HepG2 (cell line): ENCODE measurements around the gene YAP1. TPM values are rescaled to one million over a fixed set of nuclear protein-coding genes. Genes with fewer than 3 reads are reported as not detected.

Experiments used
- ATAC-seq: fragments of 200-7000 bp; cut with Tn5 transposase; 3 replicates; pipeline ENCODE4 v1.9.1; 2020; ENCODE audit warnings: mild to moderate bottlenecking, moderate library complexity
- BruUV-seq: library from RNA; stranded (reverse); fragments of 400-500 nt; replicated peaks from 2 replicates; lab custom pipeline; 2021; lab: Mats Ljungman, UMichigan
- CTCF ChIA-PET: fragments of 300-600 bp; formaldehyde crosslinking; extraction: SDS; loops from one replicate; lab custom pipeline; 2021; ENCODE audit warnings: low total read pairs, inconsistent platforms, low intra/inter-chr PET ratio; lab: Yijun Ruan, JAX
- POLR2A ChIA-PET: fragments of 350-600 bp; sonication (Branson Sonifier 250); formaldehyde crosslinking; loops from one replicate; lab custom pipeline; 2020; ENCODE audit warnings: antibody characterized with exemption, inconsistent platforms; lab: Yijun Ruan, JAX
- DNase-seq: peaks from one replicate; pipeline ENCODE4 v3.0.0-alpha.2; 2015; ENCODE audit warnings: low spot score
- FAIRE-seq: peaks from 3 replicates; lab custom pipeline; 2011; peaks lifted over from hg19 to GRCh38; lab: Jason Lieb, UNC
- H2AFZ ChIP-seq: one replicate; pipeline ENCODE4 v1.6.1; 2011; ENCODE audit warnings: low read length, inconsistent platforms
- H3K27ac ChIP-seq: fragments of 300-600 bp; 3 replicates; pipeline ENCODE4 v1.8.0; 2011; ENCODE audit warnings: mixed run types, mild to moderate bottlenecking, mixed read lengths, low read length, inconsistent platforms; ENCODE audit not compliant: insufficient read depth; ENCODE audit errors: extremely low read length
- H3K27me3 ChIP-seq, 2 experiments: fragments of 200-600 bp in 1 of 2; 2 replicates in 1 of 2; 3 replicates in 1 of 2; pipeline versions ENCODE4 v1.6.0 to v1.8.0; 2011; ENCODE audit warnings: low read length in 2 of 2, mild to moderate bottlenecking in 2 of 2, moderate library complexity in 2 of 2, inconsistent platforms in 1 of 2; ENCODE audit not compliant: insufficient read depth in 2 of 2, control insufficient read depth in 1 of 2
- H3K36me3 ChIP-seq, 2 experiments: fragments of 200-600 bp in 1 of 2; replicated peaks in 1 of 2; 2 replicates in 1 of 2; 3 replicates in 1 of 2; pipeline versions ENCODE4 v1.5.1 to v1.8.0; 2011; ENCODE audit warnings: low read length in 2 of 2, inconsistent platforms in 1 of 2; ENCODE audit not compliant: insufficient read depth in 2 of 2, control insufficient read depth in 1 of 2
- H3K4me1 ChIP-seq: 2 replicates; pipeline ENCODE4 v1.5.1; 2012; ENCODE audit warnings: low read length, inconsistent platforms; ENCODE audit not compliant: insufficient read depth
- H3K4me2 ChIP-seq: 2 replicates; pipeline ENCODE4 v1.6.0; 2011; ENCODE audit warnings: low read depth, low read length, inconsistent platforms
- H3K4me3 ChIP-seq, 3 experiments: fragments of 200-600 bp in 1 of 3; sonication (generic), shearing (Covaris generic) in 1 of 3; replicated peaks in 1 of 3; 2 replicates each; pipeline ENCODE4 v1.5.1; 2011 to 2016; ENCODE audit warnings: low read length in 3 of 3, inconsistent platforms in 2 of 3, low read depth in 2 of 3, mild to moderate bottlenecking in 2 of 3, control low read depth in 1 of 3, mixed read lengths in 1 of 3; ENCODE audit not compliant: insufficient read depth in 1 of 3
- H3K79me2 ChIP-seq: one replicate; pipeline ENCODE4 v1.6.1; 2011; ENCODE audit warnings: low read length, inconsistent platforms; ENCODE audit not compliant: insufficient read depth
- H3K9ac ChIP-seq: 2 replicates; pipeline ENCODE4 v1.6.0; 2011; ENCODE audit warnings: mild to moderate bottlenecking, low read depth, low read length, inconsistent platforms; ENCODE audit not compliant: insufficient read depth
- H3K9me3 ChIP-seq: 2 replicates; pipeline ENCODE4 v1.5.1; 2012; ENCODE audit warnings: mild to moderate bottlenecking, low read length
- H4K20me1 ChIP-seq: 2 replicates; pipeline ENCODE4 v1.6.0; 2011; ENCODE audit warnings: inconsistent platforms, mild to moderate bottlenecking, low read length, moderate library complexity; ENCODE audit not compliant: insufficient read depth
- CREB1 ChIP-seq, 2 experiments: fragments of 450-650 bp in 1 of 2; IDR thresholded peaks; 2 replicates each; pipeline ENCODE4 v1.6.1; 2016 to 2017; ENCODE audit warnings: control low read depth in 1 of 2, mild to moderate bottlenecking in 1 of 2, missing compliant biosample characterization in 1 of 2, missing genetic modification characterization in 1 of 2
- FOXO1 ChIP-seq: sonication (generic); formaldehyde crosslinking; IDR thresholded peaks from 2 replicates; pipeline ENCODE4 v1.4.0; 2020; ENCODE audit warnings: missing genetic modification reagents
- HOXA3 ChIP-seq: sonication (generic); formaldehyde crosslinking; IDR thresholded peaks from 2 replicates; pipeline ENCODE4 v1.5.0; 2020; ENCODE audit warnings: missing genetic modification reagents
- KAT7 ChIP-seq: IDR thresholded peaks from 2 replicates; pipeline ENCODE4 v1.6.1; 2018; ENCODE audit warnings: borderline replicate concordance, missing compliant biosample characterization
- NPAS2 ChIP-seq: sonication (generic); formaldehyde crosslinking; IDR thresholded peaks from 2 replicates; pipeline ENCODE4 v1.8.0; 2022; ENCODE audit warnings: mild to moderate bottlenecking, missing genetic modification reagents, borderline replicate concordance
- SAFB2 ChIP-seq: sonication (generic); formaldehyde crosslinking; IDR thresholded peaks from 2 replicates; pipeline ENCODE4 v1.5.1; 2020; ENCODE audit warnings: missing genetic modification reagents, low read depth, mild to moderate bottlenecking, borderline replicate concordance
- ZBTB20 ChIP-seq: sonication (generic); formaldehyde crosslinking; IDR thresholded peaks from 2 replicates; pipeline ENCODE4 v1.8.1; 2023; ENCODE audit warnings: missing genetic modification reagents, low read depth, mild to moderate bottlenecking, borderline replicate concordance
- ZMYM4 ChIP-seq: sonication (generic); formaldehyde crosslinking; IDR thresholded peaks from 2 replicates; pipeline ENCODE4 v1.8.1; 2023; ENCODE audit warnings: mild to moderate bottlenecking, missing genetic modification reagents
- WGBS: methylation state at CpG from one replicate; pipeline ENCODE4 v1.1.6; 2017; ENCODE audit warnings: low lambda C conversion rate; 5-methylcytosine and 5-hydroxymethylcytosine counted together
- in situ Hi-C: cut with HindIII; loops from 2 replicates; pipeline ENCODE4 v1.10.0; 2017; ENCODE audit warnings: low pct_unique_long_range_greater_than_20kb; ENCODE audit not compliant: extremely low pct_ligation_motif_present
- intact Hi-C: fragments of 100-400 bp; cut with micrococcal nuclease; formaldehyde crosslinking; loops from one replicate; pipeline ENCODE4 v1.10.0; 2022; ENCODE audit not compliant: unreplicated experiment
- polyA plus RNA-seq, 8 experiments: library from polyadenylated mRNA; depleted of rRNA in 3 of 8; stranded (reverse) in 7 of 8; unstranded in 1 of 8; fragments of >200 nt; fragmentation: Illumina TruSeq in 4 of 8; extraction: Trizol in 4 of 8; gene quantifications; 2 replicates each; pipeline versions ENCODE4 v1.2.1 to v1.2.3, GENCODE V29; 2011 to 2016; ENCODE audit warnings: low read depth in 4 of 8, missing spikeins in 1 of 8, mixed read lengths in 1 of 8; ENCODE audit not compliant: insufficient read depth in 1 of 8
- total RNA-seq, 5 experiments: library from RNA; depleted of rRNA; stranded (reverse); fragments of >200 nt; fragmentation: Illumina TruSeq; extraction: Trizol; gene quantifications; 2 replicates each; pipeline ENCODE4 v1.2.3, GENCODE V29; 2016; ENCODE audit warnings: low read depth in 1 of 5
- TF ChIP-seq, protein P1 (sequence below): IDR thresholded peaks from 2 replicates; pipeline ENCODE4 v1.6.1; 2016; ENCODE audit warnings: missing compliant biosample characterization, missing genetic modification reagents, borderline replicate concordance
- TF ChIP-seq, protein P2 (sequence below): sonication (generic); formaldehyde crosslinking; IDR thresholded peaks from 2 replicates; pipeline ENCODE4 v1.4.0; 2020; ENCODE audit warnings: missing genetic modification reagents, mild to moderate bottlenecking, borderline replicate concordance
- TF ChIP-seq, protein P3 (sequence below): IDR thresholded peaks from 2 replicates; pipeline ENCODE4 v1.6.1; 2016; ENCODE audit warnings: mild to moderate bottlenecking
- TF ChIP-seq, protein P4 (sequence below): sonication (generic); formaldehyde crosslinking; IDR thresholded peaks from 2 replicates; pipeline ENCODE4 v1.5.0; 2020; ENCODE audit warnings: mild to moderate bottlenecking, missing genetic modification reagents, moderate library complexity
- TF ChIP-seq, protein P5 (sequence below): sonication (generic); formaldehyde crosslinking; IDR thresholded peaks from 2 replicates; pipeline ENCODE4 v1.4.0; 2020; ENCODE audit warnings: missing genetic modification reagents

YAP1 gene
- total and polyA plus RNA-seq, 2 of the 13 experiments (the other 11 are each of a cell fraction or from before 2014, with no cell fraction given) = 59.5 to 91.0 TPM

DNA sequence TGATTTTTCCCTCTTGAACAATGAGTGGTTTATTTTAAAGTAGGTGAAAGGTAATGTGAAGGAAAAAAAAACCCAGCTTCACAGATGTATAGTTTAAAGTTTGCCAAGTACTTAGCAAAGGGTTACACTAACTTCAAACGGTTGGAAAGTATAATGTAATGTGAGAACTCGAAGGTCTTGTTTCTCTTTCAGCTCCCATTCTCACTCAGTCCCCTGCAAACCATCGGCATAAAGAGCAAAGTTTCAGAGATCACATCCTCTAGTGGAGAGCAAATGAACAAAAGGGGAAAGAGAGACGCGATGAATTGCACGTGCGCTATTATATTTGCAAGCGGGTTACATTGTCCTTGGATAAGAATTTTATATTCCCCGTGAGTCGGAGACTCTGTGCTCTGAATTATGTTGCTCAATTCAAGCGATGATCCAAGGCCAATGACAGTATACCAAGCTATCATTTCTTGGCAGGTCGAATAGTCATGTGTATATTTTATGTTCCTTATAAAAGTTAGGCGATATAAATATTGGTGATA, 169.5 kb downstream of the YAP1 start:
- BruUV-seq = TSS peak; percentile 57
- DNase-seq (peak; percentile 98), ATAC-seq (peak; percentile 97)
- TF ChIP-seq, protein P1, sequence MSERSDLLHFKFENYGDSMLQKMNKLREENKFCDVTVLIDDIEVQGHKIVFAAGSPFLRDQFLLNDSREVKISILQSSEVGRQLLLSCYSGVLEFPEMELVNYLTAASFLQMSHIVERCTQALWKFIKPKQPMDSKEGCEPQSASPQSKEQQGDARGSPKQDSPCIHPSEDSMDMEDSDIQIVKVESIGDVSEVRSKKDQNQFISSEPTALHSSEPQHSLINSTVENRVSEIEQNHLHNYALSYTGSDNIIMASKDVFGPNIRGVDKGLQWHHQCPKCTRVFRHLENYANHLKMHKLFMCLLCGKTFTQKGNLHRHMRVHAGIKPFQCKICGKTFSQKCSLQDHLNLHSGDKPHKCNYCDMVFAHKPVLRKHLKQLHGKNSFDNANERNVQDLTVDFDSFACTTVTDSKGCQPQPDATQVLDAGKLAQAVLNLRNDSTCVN (CRISPR knock-in tag) = no peak
- peak; percentile 96; the same call in 1 of the 2 replicates for TF ChIP-seq ZBTB20 (CRISPR knock-in tag)
- no peak for TF ChIP-seq SAFB2 (CRISPR knock-in tag)
- TF ChIP-seq, protein P2, sequence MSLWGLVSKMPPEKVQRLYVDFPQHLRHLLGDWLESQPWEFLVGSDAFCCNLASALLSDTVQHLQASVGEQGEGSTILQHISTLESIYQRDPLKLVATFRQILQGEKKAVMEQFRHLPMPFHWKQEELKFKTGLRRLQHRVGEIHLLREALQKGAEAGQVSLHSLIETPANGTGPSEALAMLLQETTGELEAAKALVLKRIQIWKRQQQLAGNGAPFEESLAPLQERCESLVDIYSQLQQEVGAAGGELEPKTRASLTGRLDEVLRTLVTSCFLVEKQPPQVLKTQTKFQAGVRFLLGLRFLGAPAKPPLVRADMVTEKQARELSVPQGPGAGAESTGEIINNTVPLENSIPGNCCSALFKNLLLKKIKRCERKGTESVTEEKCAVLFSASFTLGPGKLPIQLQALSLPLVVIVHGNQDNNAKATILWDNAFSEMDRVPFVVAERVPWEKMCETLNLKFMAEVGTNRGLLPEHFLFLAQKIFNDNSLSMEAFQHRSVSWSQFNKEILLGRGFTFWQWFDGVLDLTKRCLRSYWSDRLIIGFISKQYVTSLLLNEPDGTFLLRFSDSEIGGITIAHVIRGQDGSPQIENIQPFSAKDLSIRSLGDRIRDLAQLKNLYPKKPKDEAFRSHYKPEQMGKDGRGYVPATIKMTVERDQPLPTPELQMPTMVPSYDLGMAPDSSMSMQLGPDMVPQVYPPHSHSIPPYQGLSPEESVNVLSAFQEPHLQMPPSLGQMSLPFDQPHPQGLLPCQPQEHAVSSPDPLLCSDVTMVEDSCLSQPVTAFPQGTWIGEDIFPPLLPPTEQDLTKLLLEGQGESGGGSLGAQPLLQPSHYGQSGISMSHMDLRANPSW = peak; percentile 62
- TF ChIP-seq CREB1 (IDR thresholded peaks at IDR 0.05) = no peak
- TF ChIP-seq CREB1 (CRISPR knock-in tag; IDR thresholded peaks at IDR 0.05) = peak; percentile 70; the same call in 1 of the 2 replicates
- TF ChIP-seq, protein P3, sequence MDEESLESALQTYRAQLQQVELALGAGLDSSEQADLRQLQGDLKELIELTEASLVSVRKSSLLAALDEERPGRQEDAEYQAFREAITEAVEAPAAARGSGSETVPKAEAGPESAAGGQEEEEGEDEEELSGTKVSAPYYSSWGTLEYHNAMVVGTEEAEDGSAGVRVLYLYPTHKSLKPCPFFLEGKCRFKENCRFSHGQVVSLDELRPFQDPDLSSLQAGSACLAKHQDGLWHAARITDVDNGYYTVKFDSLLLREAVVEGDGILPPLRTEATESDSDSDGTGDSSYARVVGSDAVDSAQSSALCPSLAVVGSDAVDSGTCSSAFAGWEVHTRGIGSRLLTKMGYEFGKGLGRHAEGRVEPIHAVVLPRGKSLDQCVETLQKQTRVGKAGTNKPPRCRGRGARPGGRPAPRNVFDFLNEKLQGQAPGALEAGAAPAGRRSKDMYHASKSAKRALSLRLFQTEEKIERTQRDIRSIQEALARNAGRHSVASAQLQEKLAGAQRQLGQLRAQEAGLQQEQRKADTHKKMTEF (CRISPR knock-in tag) = peak; percentile 80
- peak; percentile 40; the same call in 1 of the 2 replicates for TF ChIP-seq ZMYM4
- TF ChIP-seq NPAS2 (CRISPR knock-in tag) = no peak
- TF ChIP-seq, protein P4, sequence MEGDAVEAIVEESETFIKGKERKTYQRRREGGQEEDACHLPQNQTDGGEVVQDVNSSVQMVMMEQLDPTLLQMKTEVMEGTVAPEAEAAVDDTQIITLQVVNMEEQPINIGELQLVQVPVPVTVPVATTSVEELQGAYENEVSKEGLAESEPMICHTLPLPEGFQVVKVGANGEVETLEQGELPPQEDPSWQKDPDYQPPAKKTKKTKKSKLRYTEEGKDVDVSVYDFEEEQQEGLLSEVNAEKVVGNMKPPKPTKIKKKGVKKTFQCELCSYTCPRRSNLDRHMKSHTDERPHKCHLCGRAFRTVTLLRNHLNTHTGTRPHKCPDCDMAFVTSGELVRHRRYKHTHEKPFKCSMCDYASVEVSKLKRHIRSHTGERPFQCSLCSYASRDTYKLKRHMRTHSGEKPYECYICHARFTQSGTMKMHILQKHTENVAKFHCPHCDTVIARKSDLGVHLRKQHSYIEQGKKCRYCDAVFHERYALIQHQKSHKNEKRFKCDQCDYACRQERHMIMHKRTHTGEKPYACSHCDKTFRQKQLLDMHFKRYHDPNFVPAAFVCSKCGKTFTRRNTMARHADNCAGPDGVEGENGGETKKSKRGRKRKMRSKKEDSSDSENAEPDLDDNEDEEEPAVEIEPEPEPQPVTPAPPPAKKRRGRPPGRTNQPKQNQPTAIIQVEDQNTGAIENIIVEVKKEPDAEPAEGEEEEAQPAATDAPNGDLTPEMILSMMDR (CRISPR knock-in tag) = peak; percentile 48
- TF ChIP-seq, protein P5, sequence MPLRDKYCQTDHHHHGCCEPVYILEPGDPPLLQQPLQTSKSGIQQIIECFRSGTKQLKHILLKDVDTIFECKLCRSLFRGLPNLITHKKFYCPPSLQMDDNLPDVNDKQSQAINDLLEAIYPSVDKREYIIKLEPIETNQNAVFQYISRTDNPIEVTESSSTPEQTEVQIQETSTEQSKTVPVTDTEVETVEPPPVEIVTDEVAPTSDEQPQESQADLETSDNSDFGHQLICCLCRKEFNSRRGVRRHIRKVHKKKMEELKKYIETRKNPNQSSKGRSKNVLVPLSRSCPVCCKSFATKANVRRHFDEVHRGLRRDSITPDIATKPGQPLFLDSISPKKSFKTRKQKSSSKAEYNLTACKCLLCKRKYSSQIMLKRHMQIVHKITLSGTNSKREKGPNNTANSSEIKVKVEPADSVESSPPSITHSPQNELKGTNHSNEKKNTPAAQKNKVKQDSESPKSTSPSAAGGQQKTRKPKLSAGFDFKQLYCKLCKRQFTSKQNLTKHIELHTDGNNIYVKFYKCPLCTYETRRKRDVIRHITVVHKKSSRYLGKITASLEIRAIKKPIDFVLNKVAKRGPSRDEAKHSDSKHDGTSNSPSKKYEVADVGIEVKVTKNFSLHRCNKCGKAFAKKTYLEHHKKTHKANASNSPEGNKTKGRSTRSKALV (CRISPR knock-in tag) = peak; percentile 72; the same call in 1 of the 2 replicates
- no peak for TF ChIP-seq KAT7 (CRISPR knock-in tag)
- peak; percentile 67; the same call in 1 of the 2 replicates for TF ChIP-seq HOXA3
- TF ChIP-seq FOXO1 (CRISPR knock-in tag) = peak; percentile 59; the same call in 1 of the 2 replicates

More for the DNA sequence above, 169.5 kb downstream of the YAP1 start:
- peaks cover 94% of the 10 kb centered on the region for H3K4me1 ChIP-seq
- H3K27me3 ChIP-seq = no peaks in the 10 kb centered on the region
- POLR2A ChIA-PET = interaction anchor here (0.6 to 2.1 kb wide), 7 partner anchors 10 to 169 kb away, joined by 3 to 26 read pairs (median 3); no protein-coding TSS in a partner anchor
- CTCF ChIA-PET = interaction anchor here (1.4 kb wide), 1 partner anchor 14 kb away, joined by 3 read pairs; no protein-coding TSS in a partner anchor
- H3K79me2 ChIP-seq = no peaks in the 10 kb centered on the region
- WGBS = under 1% methylated on average over 13 of the region's 13 CpGs
- peak; percentile 77 for FAIRE-seq
- peak overlapping the region in 2 of 3 experiments; percentile 4 to 42; a peak in 2 of 6 replicates for H3K4me3 ChIP-seq
- H2AFZ ChIP-seq = no peak overlapping the region
- H3K9me3 ChIP-seq = peaks cover under 1% of the 10 kb centered on the region; the same call in 1 of the 2 replicates
- H3K27ac ChIP-seq = peak overlapping the region; percentile 91
- intact Hi-C loops (loop anchor here (1.0 kb wide), 3 partner anchors 7 to 168 kb away; no protein-coding TSS in a partner anchor), in situ Hi-C loops (no loop called here)
- H3K4me2 ChIP-seq = peak overlapping the region; percentile 77
- peak overlapping the region; percentile 61 for H3K9ac ChIP-seq
- H3K36me3 ChIP-seq = no peaks in the 10 kb centered on the region
- H4K20me1 ChIP-seq = no peaks in the 10 kb centered on the region
